IMR-90 (cell line): ENCODE results near the gene SORCS1. TPM values are rescaled to one million over a fixed set of nuclear protein-coding genes. Genes with fewer than 3 reads are reported as not detected.

Experiments
- ATAC-seq: fragments of 200-7000 bp; cut with Tn5 transposase; 2 replicates; pipeline ENCODE4 v1.9.1; 2020; ENCODE audit warnings: low read depth, mild to moderate bottlenecking, moderate library complexity
- BruUV-seq: library from RNA; stranded (reverse); fragments of 400-500 nt; replicated peaks from 2 replicates; lab custom pipeline; 2021; lab: Mats Ljungman, UMichigan
- CTCF ChIA-PET: fragments of 300-600 bp; formaldehyde crosslinking; extraction: SDS; loops from one replicate; lab custom pipeline; 2021; ENCODE audit warnings: antibody characterized with exemption; lab: Yijun Ruan, JAX
- POLR2A ChIA-PET: fragments of 300-600 bp; sonication (Branson Sonifier 250); formaldehyde crosslinking; loops from one replicate; lab custom pipeline; 2022; ENCODE audit warnings: antibody characterized with exemption; ENCODE audit not compliant: unreplicated experiment; lab: Charles Lee
- DNase-seq: peaks from one replicate; pipeline ENCODE4 v3.0.0; 2013
- H2AFZ ChIP-seq: replicated peaks from 2 replicates; pipeline ENCODE3; 2013; ENCODE audit warnings: low read length, mild to moderate bottlenecking; ENCODE audit not compliant: poor library complexity
- H2AK5ac ChIP-seq: 2 replicates; pipeline ENCODE4 v1.6.1; 2013; ENCODE audit warnings: low read depth, low read length, inconsistent platforms
- H2AK9ac ChIP-seq: replicated peaks from 2 replicates; pipeline ENCODE3; 2013; ENCODE audit warnings: mild to moderate bottlenecking, low read depth, low read length, moderate library complexity; ENCODE audit not compliant: poor library complexity
- H2BK120ac ChIP-seq: 2 replicates; pipeline ENCODE4 v1.6.1; 2013; ENCODE audit warnings: low read depth, low read length, inconsistent platforms
- H2BK15ac ChIP-seq: 3 replicates; pipeline ENCODE4 v1.6.1; 2013; ENCODE audit warnings: low read depth, low read length, inconsistent platforms
- H2BK20ac ChIP-seq: 2 replicates; pipeline ENCODE4 v1.6.1; 2013; ENCODE audit warnings: low read depth, mild to moderate bottlenecking, inconsistent platforms, low read length, moderate library complexity
- H2BK5ac ChIP-seq: 2 replicates; pipeline ENCODE4 v1.6.1; 2013; ENCODE audit warnings: mild to moderate bottlenecking, low read depth, low read length, inconsistent platforms; ENCODE audit not compliant: poor library complexity, severe bottlenecking
- H3K14ac ChIP-seq: replicated peaks from 2 replicates; pipeline ENCODE4 v1.6.1; 2013; ENCODE audit warnings: low read depth, low read length, inconsistent platforms
- H3K18ac ChIP-seq: 2 replicates; pipeline ENCODE4 v1.6.1; 2013; ENCODE audit warnings: low read depth, low read length, control low read depth
- H3K23ac ChIP-seq: 2 replicates; pipeline ENCODE4 v1.6.1; 2013; ENCODE audit warnings: low read depth, low read length, inconsistent platforms
- H3K27ac ChIP-seq: 2 replicates; pipeline ENCODE4 v1.5.1; 2013; ENCODE audit warnings: mild to moderate bottlenecking, control low read depth, low read length; ENCODE audit not compliant: insufficient read depth
- H3K27me3 ChIP-seq: 2 replicates; pipeline ENCODE4 v1.6.1; 2013; ENCODE audit warnings: low read length; ENCODE audit not compliant: control insufficient read depth, insufficient read depth
- H3K36me3 ChIP-seq: 2 replicates; pipeline ENCODE4 v1.6.1; 2013; ENCODE audit warnings: low read length, mixed read lengths; ENCODE audit not compliant: control insufficient read depth, insufficient read depth
- H3K4ac ChIP-seq: 2 replicates; pipeline ENCODE4 v1.6.1; 2013; ENCODE audit warnings: low read depth, low read length, inconsistent platforms
- H3K4me1 ChIP-seq: 2 replicates; pipeline ENCODE4 v1.6.1; 2013; ENCODE audit warnings: low read length, mixed read lengths; ENCODE audit not compliant: control insufficient read depth, insufficient read depth
- H3K4me2 ChIP-seq: 2 replicates; pipeline ENCODE4 v1.6.1; 2013; ENCODE audit warnings: low read depth, mild to moderate bottlenecking, control low read depth, low read length, moderate library complexity
- H3K4me3 ChIP-seq: 2 replicates; pipeline ENCODE4 v1.5.1; 2013; ENCODE audit warnings: low read depth, mild to moderate bottlenecking, control low read depth, low read length, moderate library complexity; ENCODE audit not compliant: insufficient read depth
- H3K56ac ChIP-seq: 2 replicates; pipeline ENCODE4 v1.6.1; 2013; ENCODE audit warnings: low read length, inconsistent platforms; ENCODE audit not compliant: insufficient read depth; ENCODE audit errors: extremely low read depth
- H3K79me1 ChIP-seq, 2 experiments: 2 replicates each; pipeline ENCODE4 v1.6.1; 2013; ENCODE audit warnings: low read length in 2 of 2, inconsistent platforms in 1 of 2, low read depth in 1 of 2
- H3K9ac ChIP-seq: 2 replicates; pipeline ENCODE4 v1.6.1; 2013; ENCODE audit warnings: low read depth, low read length, control low read depth
- H3K9me1 ChIP-seq: 2 replicates; pipeline ENCODE4 v1.6.1; 2013; ENCODE audit warnings: low read length, inconsistent platforms; ENCODE audit not compliant: insufficient read depth
- H3K9me3 ChIP-seq: 2 replicates; pipeline ENCODE4 v1.6.1; 2013; ENCODE audit warnings: low read length; ENCODE audit not compliant: control insufficient read depth, insufficient read depth
- H4K20me1 ChIP-seq: 2 replicates; pipeline ENCODE4 v1.6.1; 2013; ENCODE audit warnings: low read length, inconsistent platforms; ENCODE audit not compliant: insufficient read depth
- H4K5ac ChIP-seq: 2 replicates; pipeline ENCODE4 v1.6.1; 2013; ENCODE audit warnings: mild to moderate bottlenecking, low read depth, low read length, control low read depth
- H4K8ac ChIP-seq, 2 experiments: 2 replicates each; pipeline ENCODE4 v1.6.1; 2013; ENCODE audit warnings: low read depth in 2 of 2, low read length in 2 of 2, control low read depth in 1 of 2, inconsistent platforms in 1 of 2
- H4K91ac ChIP-seq: 2 replicates; pipeline ENCODE4 v1.6.1; 2013; ENCODE audit warnings: low read depth, low read length, inconsistent platforms; ENCODE audit not compliant: insufficient read depth
- BHLHE40 ChIP-seq: fragments of 150-350 bp; IDR thresholded peaks from 2 replicates; pipeline ENCODE4 v1.6.1; 2016; ENCODE audit warnings: mild to moderate bottlenecking, low read depth, low read length
- CEBPB ChIP-seq: IDR thresholded peaks from 2 replicates; pipeline ENCODE4 v1.6.1; 2012; ENCODE audit warnings: low read depth, low read length, improper control_type of control experiment
- CHD1 ChIP-seq: IDR thresholded peaks from 2 replicates; pipeline ENCODE4 v1.6.1; 2012; ENCODE audit warnings: low read depth, low read length, improper control_type of control experiment
- CTCF ChIP-seq: conservative IDR thresholded peaks from 2 replicates; pipeline ENCODE4 v1.5.1; 2012; ENCODE audit warnings: mild to moderate bottlenecking, low read depth, low read length, improper control_type of control experiment
- FOS ChIP-seq: fragments of 150-350 bp; IDR thresholded peaks from 2 replicates; pipeline ENCODE4 v1.6.1; 2016; ENCODE audit warnings: low read depth, low read length
- MAFK ChIP-seq: IDR thresholded peaks from 2 replicates; pipeline ENCODE4 v1.6.1; 2012; ENCODE audit warnings: low read depth, low read length, improper control_type of control experiment
- MAZ ChIP-seq: IDR thresholded peaks from 2 replicates; pipeline ENCODE4 v1.6.1; 2012; ENCODE audit warnings: low read depth, mild to moderate bottlenecking, low read length, improper control_type of control experiment, moderate library complexity, borderline replicate concordance
- MXI1 ChIP-seq: IDR thresholded peaks from 2 replicates; pipeline ENCODE4 v1.6.1; 2012; ENCODE audit warnings: low read depth, mild to moderate bottlenecking, low read length, moderate library complexity, borderline replicate concordance
- NFE2L2 ChIP-seq: fragments of 150-350 bp; IDR thresholded peaks from 2 replicates; pipeline ENCODE4 v1.6.1; 2016; ENCODE audit warnings: low read depth, mild to moderate bottlenecking, low read length
- POLR2A ChIP-seq: IDR thresholded peaks from 2 replicates; pipeline ENCODE4 v1.6.1; 2012; ENCODE audit warnings: mild to moderate bottlenecking, low read depth, low read length
- RAD21 ChIP-seq: IDR thresholded peaks from 2 replicates; pipeline ENCODE4 v1.6.1; 2012; ENCODE audit warnings: low read length, improper control_type of control experiment
- RCOR1 ChIP-seq: IDR thresholded peaks from 2 replicates; pipeline ENCODE4 v1.6.1; 2012; ENCODE audit warnings: mild to moderate bottlenecking, low read length, improper control_type of control experiment; ENCODE audit not compliant: insufficient replicate concordance
- RFX5 ChIP-seq: IDR thresholded peaks from 2 replicates; pipeline ENCODE4 v1.8.0; 2012; ENCODE audit warnings: low read depth, mild to moderate bottlenecking, low read length, moderate library complexity
- SMC3 ChIP-seq: fragments of 150-350 bp; IDR thresholded peaks from 2 replicates; pipeline ENCODE4 v1.6.1; 2016; ENCODE audit warnings: low read depth, mild to moderate bottlenecking, antibody characterized with exemption, low read length, moderate library complexity
- USF2 ChIP-seq: fragments of 150-350 bp; IDR thresholded peaks from 2 replicates; pipeline ENCODE4 v1.6.1; 2017; ENCODE audit warnings: mild to moderate bottlenecking, antibody characterized with exemption, low read length, low read depth
- WGBS, 2 experiments: methylation state at CpG; one replicate each; pipeline versions ENCODE4 v1.1.5 to v1.1.7; 2013; ENCODE audit warnings: missing lambda C conversion rate in 2 of 2; ENCODE audit not compliant: insufficient read length in 1 of 2; ENCODE audit errors: extremely low coverage in 2 of 2; 5-methylcytosine and 5-hydroxymethylcytosine counted together
- dilution Hi-C: fragments of 300-500 bp; cut with HindIII; formaldehyde crosslinking; loops from one replicate; pipeline ENCODE4 v1.14.3; 2018; ENCODE audit warnings: low sequenced_read_pairs; ENCODE audit not compliant: unreplicated experiment
- in situ Hi-C: fragments of 300-500 bp; cut with MboI; formaldehyde crosslinking; loops from 3 replicates; pipeline ENCODE4 v1.14.3; 2019; ENCODE audit warnings: low sequenced_read_pairs, inconsistent platforms, mixed read lengths
- intact Hi-C: fragments of 100-400 bp; cut with micrococcal nuclease; formaldehyde crosslinking; loops from 2 replicates; pipeline ENCODE4 v1.10.0; 2022
- polyA plus RNA-seq, 3 experiments: library from polyadenylated mRNA; depleted of rRNA; stranded (reverse); fragments of >200 nt; gene quantifications; 2 replicates each; pipeline ENCODE4 v1.2.3, GENCODE V29; 2012; ENCODE audit warnings: low replicate concordance in 1 of 3
- total RNA-seq: library from RNA; depleted of rRNA; stranded (reverse); fragments of >200 nt; gene quantifications from 2 replicates; pipeline ENCODE4 v1.2.3, GENCODE V29; 2012
- TF ChIP-seq, protein P1 (sequence below): fragments of 150-350 bp; IDR thresholded peaks from 2 replicates; pipeline ENCODE4 v1.6.1; 2016; ENCODE audit warnings: low read depth, mild to moderate bottlenecking, low read length, moderate library complexity, borderline replicate concordance

SORCS1 gene
- total and polyA plus RNA-seq, 2 of the 4 experiments (the other 2 are of a cell fraction): under 0.01 TPM; not detected in 1

DNA sequence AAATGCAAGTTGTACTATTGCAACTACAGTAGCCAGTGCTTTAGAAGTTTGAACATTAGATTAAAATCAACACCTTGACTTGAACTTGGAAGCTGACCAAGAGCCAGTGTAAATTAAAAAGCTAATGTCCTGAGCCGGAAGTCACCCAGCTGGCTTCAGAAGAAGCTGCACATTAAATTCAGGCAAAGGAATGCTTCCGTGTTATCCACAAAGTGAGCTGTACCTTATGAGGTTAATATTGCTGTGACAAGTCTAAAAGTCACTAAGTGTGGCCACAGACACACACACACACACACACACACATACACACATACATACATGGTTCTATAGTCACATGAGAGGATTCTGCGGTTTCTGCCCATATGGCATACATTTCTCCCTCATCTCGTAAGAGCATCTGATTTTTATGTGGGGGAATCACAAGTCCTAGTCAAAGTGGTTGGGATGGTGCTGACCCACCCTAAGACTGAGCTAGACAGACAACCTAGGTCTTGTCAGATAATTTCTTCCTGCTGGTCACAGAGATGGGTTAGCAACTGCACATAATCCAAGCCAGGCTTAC is 612.9 kb downstream of the SORCS1 start:
- no TSS peak for BruUV-seq
- H3K27me3 ChIP-seq: no peaks in the 10 kb centered on the region
- H2AK5ac ChIP-seq: no peak overlapping the region
- H2AK9ac ChIP-seq: no peak overlapping the region
- H3K27ac ChIP-seq: no peak overlapping the region
- TF ChIP-seq, protein P1, sequence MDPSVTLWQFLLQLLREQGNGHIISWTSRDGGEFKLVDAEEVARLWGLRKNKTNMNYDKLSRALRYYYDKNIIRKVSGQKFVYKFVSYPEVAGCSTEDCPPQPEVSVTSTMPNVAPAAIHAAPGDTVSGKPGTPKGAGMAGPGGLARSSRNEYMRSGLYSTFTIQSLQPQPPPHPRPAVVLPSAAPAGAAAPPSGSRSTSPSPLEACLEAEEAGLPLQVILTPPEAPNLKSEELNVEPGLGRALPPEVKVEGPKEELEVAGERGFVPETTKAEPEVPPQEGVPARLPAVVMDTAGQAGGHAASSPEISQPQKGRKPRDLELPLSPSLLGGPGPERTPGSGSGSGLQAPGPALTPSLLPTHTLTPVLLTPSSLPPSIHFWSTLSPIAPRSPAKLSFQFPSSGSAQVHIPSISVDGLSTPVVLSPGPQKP: no peak
- TF ChIP-seq NFE2L2 (no peak), CHD1 (no peak), RAD21 (no peak), FOS (no peak), MAZ (no peak), USF2 (no peak), CTCF (no peak), BHLHE40 (no peak), RCOR1 (no peak), SMC3 (no peak), MXI1 (no peak), RFX5 (no peak), CEBPB (no peak), POLR2A (no peak), MAFK (no peak)
- DNase-seq (no peak), ATAC-seq (no peak)
- no peaks in the 10 kb centered on the region for H3K4me1 ChIP-seq
- no peak overlapping the region for H3K18ac ChIP-seq
- 57% methylated on average over 1 of the region's 4 CpGs; no CpG with 5 or more reads in 1 of the 2 experiments for WGBS, 2 experiments
- no peak overlapping the region for H3K4me3 ChIP-seq
- no peaks in the 10 kb centered on the region for H3K9me1 ChIP-seq
- ChIA-PET CTCF (no interaction called here), POLR2A (no interaction called here)
- no peak overlapping the region for H3K56ac ChIP-seq
- no peak overlapping the region for H2BK5ac ChIP-seq
- no peak overlapping the region for H3K9ac ChIP-seq
- H2BK20ac ChIP-seq: no peak overlapping the region
- no peak overlapping the region for H4K91ac ChIP-seq
- H4K8ac ChIP-seq: no peak overlapping the region
- no peak overlapping the region for H4K5ac ChIP-seq
- H3K4ac ChIP-seq: no peak overlapping the region
- no peak overlapping the region for H3K14ac ChIP-seq
- intact Hi-C loops: no loop called here
- no peak overlapping the region for H3K4me2 ChIP-seq
- H2BK15ac ChIP-seq: no peak overlapping the region
- H3K9me3 ChIP-seq: no peaks in the 10 kb centered on the region
- dilution Hi-C loops: no loop called here
- no peak overlapping the region for H3K23ac ChIP-seq
- H3K36me3 ChIP-seq: no peaks in the 10 kb centered on the region
- in situ Hi-C loops: no loop called here
- H2BK120ac ChIP-seq: no peak overlapping the region
- no peak overlapping the region for H2AFZ ChIP-seq
- H4K20me1 ChIP-seq: no peaks in the 10 kb centered on the region
- no peaks in the 10 kb centered on the region for H3K79me1 ChIP-seq
